Measurements from ENCODE around the gene MACROD2.
"Not testable (repeated sequence)": the region's sequence is repeated elsewhere in the genome, so short reads cannot be mapped to it uniquely, and the experiment has no call there.

MACROD2 gene

DNA sequence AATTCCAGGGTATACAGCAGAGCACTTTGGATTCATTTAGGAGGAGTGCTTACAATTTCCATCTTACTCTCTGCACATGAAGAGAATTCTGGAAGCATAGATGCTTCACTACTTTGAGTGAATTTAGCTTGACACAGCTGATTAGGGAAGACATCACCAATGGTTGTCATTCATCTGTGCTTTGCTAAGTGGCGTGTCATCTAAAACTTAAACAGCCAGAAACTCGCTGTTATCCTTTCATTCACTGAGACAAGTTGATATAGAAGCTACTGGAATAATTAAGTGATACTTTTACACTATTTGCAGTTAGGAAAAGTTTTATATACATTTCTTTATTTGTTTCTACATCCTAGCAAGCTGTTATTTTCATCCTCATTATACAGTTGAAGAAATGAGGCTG lies 977.4 kb downstream of the MACROD2 start:
- no peak for DNase-seq (ENCODE audit: low read depth, low spot score)
- POLR2A ChIA-PET = no interaction called here
- TF ChIP-seq CTCF (IDR thresholded peaks at IDR 0.05; ENCODE audit: insufficient read depth, low read length, missing control alignments) = no peak
- no peak overlapping the region for H3K4me3 ChIP-seq (ENCODE audit: low read depth, low read length)
- CTCF ChIA-PET = no interaction called here

DNA sequence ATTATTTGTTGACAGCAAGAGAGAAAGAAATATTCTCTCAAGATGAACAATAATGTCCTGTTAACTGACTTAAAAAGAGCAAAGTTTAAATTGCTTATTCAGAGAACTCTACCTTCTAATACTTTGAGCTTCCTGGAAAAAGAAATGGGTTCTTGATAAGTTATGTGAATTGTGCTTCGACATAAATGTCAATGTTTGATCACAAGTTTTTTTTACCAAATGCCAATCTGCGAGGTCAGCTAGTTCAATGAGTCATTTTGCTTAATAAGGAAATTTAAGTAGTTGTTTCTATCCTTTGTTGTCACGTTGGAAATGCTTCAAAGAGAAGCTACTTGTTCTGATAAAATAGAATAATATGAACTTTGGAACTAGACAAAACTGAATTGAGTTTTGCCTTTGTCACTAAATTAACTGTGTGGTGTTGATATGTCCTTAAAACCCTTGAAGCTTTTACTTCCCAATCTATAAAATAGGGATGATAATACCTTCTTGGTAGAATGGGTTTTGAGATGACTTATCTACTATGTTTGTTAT lies 984.2 kb downstream of the MACROD2 start:
- ChIA-PET CTCF (no interaction called here), POLR2A (no interaction called here)
- no peak for DNase-seq (ENCODE audit: low read depth, low spot score)
- TF ChIP-seq CTCF (IDR thresholded peaks at IDR 0.05; ENCODE audit: insufficient read depth, low read length, missing control alignments) = no peak
- no peak overlapping the region for H3K4me3 ChIP-seq (ENCODE audit: low read depth, low read length)

- H3K4me3 ChIP-seq (ENCODE audit: low read depth, low read length); POLR2A ChIA-PET; CTCF ChIA-PET; DNase-seq (ENCODE audit: low read depth, low spot score): not testable (repeated sequence)
These were observed 986.2 kb downstream of the MACROD2 start for GRCh38 chr20:14981486-14981885.

DNA sequence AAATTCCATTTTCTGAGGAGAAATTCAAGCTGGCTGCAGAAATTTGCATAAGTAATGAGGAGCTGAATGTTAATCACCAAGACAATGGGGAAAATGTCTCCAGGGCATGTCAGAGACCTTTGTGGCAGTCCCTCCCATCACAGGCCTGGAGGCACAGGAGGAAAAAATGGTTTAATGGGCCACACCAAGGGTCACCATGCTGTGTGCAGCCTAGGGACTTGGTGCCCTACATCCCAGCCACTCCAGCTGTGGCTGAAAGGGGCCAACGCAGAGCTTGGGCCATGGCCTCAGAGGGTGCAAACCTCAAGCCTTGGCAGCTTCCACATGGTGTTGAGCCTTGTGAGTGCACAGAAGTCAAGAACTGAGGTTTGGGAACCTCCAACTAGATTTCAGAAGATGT lies 987.0 kb downstream of the MACROD2 start:
- H3K4me3 ChIP-seq (ENCODE audit: low read depth, low read length); DNase-seq (ENCODE audit: low read depth, low spot score); POLR2A ChIA-PET; CTCF ChIA-PET: not testable (repeated sequence)

DNA sequence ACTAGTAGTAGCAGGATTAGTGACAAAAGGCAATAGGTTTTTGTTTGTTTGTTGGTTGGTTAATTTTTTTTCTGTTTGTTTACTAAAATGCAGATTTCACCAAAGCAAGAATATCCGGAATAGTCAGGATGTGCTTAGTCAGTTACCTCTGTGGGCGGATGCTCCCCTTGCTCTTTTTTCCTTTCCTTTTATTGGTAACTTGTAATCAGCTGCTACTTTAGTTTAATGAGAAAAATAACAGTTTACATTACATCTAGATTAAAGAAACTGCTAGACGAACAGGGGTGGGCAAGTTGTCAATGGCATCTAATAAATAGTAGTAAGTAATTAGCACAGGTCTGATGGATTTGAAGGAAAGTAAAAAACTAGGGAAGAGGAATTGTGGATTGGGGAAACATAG lies 989.0 kb downstream of the MACROD2 start:
- TF ChIP-seq CTCF (IDR thresholded peaks at IDR 0.05; ENCODE audit: insufficient read depth, low read length, missing control alignments) = no peak
- CTCF ChIA-PET = no interaction called here
- POLR2A ChIA-PET = no interaction called here
- H3K4me3 ChIP-seq (ENCODE audit: low read depth, low read length) = no peak overlapping the region
- DNase-seq (ENCODE audit: low read depth, low spot score) = no peak

- CTCF ChIA-PET = no interaction called here
- H3K4me3 ChIP-seq (ENCODE audit: low read depth, low read length) = no peak overlapping the region
- POLR2A ChIA-PET = no interaction called here
- DNase-seq (ENCODE audit: low read depth, low spot score) = no peak
- TF ChIP-seq CTCF (IDR thresholded peaks at IDR 0.05; ENCODE audit: insufficient read depth, low read length, missing control alignments) = no peak
These were observed 989.7 kb downstream of the MACROD2 start for GRCh38 chr20:14984768-14985622.

GRCh38 chr20:14986026-14986655 lies 990.8 kb downstream of the MACROD2 start:
- TF ChIP-seq CTCF (IDR thresholded peaks at IDR 0.05; ENCODE audit: insufficient read depth, low read length, missing control alignments) = no peak
- no peak for DNase-seq (ENCODE audit: low read depth, low spot score)
- POLR2A ChIA-PET = no interaction called here
- CTCF ChIA-PET = no interaction called here
- H3K4me3 ChIP-seq (ENCODE audit: low read depth, low read length) = no peak overlapping the region
